ENCODE measurements around the gene ANGPT4. TPM values are rescaled to one million over a fixed set of nuclear protein-coding genes. Genes with fewer than 3 reads are reported as not detected.
A peak's percentile ranks its signal among the peaks of the same experiment; 100 is the strongest.

ANGPT4 gene
- polyA plus RNA-seq, 1 of the 3 experiments (the other 2 are of a cell fraction) = not detected

GRCh38 chr20:845941-846893, 69.9 kb downstream of the ANGPT4 start:
- Histone ChIP-seq H3K79me2 (ENCODE audit: insufficient read depth) (peaks cover 12% of the 10 kb centered on the region; the same call in 1 of the 2 replicates), H3K4me2 (no peak overlapping the region)
- POLR2A ChIA-PET = no interaction called here

GRCh38 chr20:845226-845868, 70.8 kb downstream of the ANGPT4 start:
- WGBS (ENCODE audit: low lambda C conversion rate) = 96% methylated on average over 33 of the region's 50 CpGs
- peak overlapping the region in 1 of 2 experiments; percentile 50; a peak in 1 of 4 replicates for H3K4me3 ChIP-seq (ENCODE audit: low read depth in 2 of 2, low read length in 1 of 2)
- H2AFZ ChIP-seq (ENCODE audit: low read depth) = no peak overlapping the region
- no peaks in the 10 kb centered on the region for H3K27me3 ChIP-seq (ENCODE audit: insufficient read depth)
- peaks cover 0 to 4% of the 10 kb centered on the region in 2 experiments for H3K36me3 ChIP-seq (replicated peaks in 1 of 2; ENCODE audit: control insufficient read depth in 1 of 2, insufficient read depth in 2 of 2, low read length in 1 of 2)
- H3F3A ChIP-seq (replicated peaks; ENCODE audit: insufficient read depth) = no peaks in the 10 kb centered on the region
- peak overlapping the region in 1 of 2 experiments; percentile 89; a peak in 2 of 4 replicates for H3K27ac ChIP-seq (ENCODE audit: low read depth in 2 of 2, low read length in 1 of 2)
- no peak overlapping the region for H3K4me2 ChIP-seq
- H3K9me3 ChIP-seq = no peaks in the 10 kb centered on the region
- peaks cover 0 to 48% of the 10 kb centered on the region in 2 experiments; a peak in 1 of 4 replicates for H3K4me1 ChIP-seq (ENCODE audit: control insufficient read depth in 1 of 2, insufficient read depth in 2 of 2, low read depth in 1 of 2, low read length in 1 of 2)
- CTCF ChIA-PET = interaction anchor here (1.3 to 1.6 kb wide), 2 partner anchors 13 to 110 kb away, joined by 4 to 6 read pairs; no protein-coding TSS in a partner anchor
- no peak for DNase-seq
- POLR2A ChIA-PET = no interaction called here
- TF ChIP-seq MEF2A (IDR thresholded peaks at IDR 0.05; ENCODE audit: borderline replicate concordance, low read depth) = no peak
- no peak for TF ChIP-seq RXRA (IDR thresholded peaks at IDR 0.05; ENCODE audit: borderline replicate concordance, low read depth)
- no peak for TF ChIP-seq POLR2AphosphoS5 (IDR thresholded peaks at IDR 0.05; ENCODE audit: low read depth, low read length)
- no peak for TF ChIP-seq CTCF (IDR thresholded peaks at IDR 0.05)
- no peaks in the 10 kb centered on the region for H3K9me2 ChIP-seq
- H4K20me1 ChIP-seq (ENCODE audit: insufficient read depth) = no peaks in the 10 kb centered on the region
- no peak overlapping the region for H3K9ac ChIP-seq
- H3K79me2 ChIP-seq (ENCODE audit: insufficient read depth) = peaks cover 18% of the 10 kb centered on the region; the same call in 1 of the 2 replicates

More at GRCh38 chr20:845941-846893, 69.9 kb downstream of the ANGPT4 start:
- no peaks in the 10 kb centered on the region for H3F3A ChIP-seq (replicated peaks; ENCODE audit: insufficient read depth)
- H3K4me3 ChIP-seq (ENCODE audit: low read depth in 2 of 2, low read length in 1 of 2) = no peak overlapping the region
- 90% methylated on average over 11 of the region's 11 CpGs for WGBS (ENCODE audit: low lambda C conversion rate)
- H3K4me1 ChIP-seq (ENCODE audit: control insufficient read depth in 1 of 2, insufficient read depth in 2 of 2, low read depth in 1 of 2, low read length in 1 of 2) = peaks cover 0 to 48% of the 10 kb centered on the region in 2 experiments; a peak in 1 of 4 replicates
- CTCF ChIA-PET = interaction anchor here (0.6 to 2.1 kb wide), 5 partner anchors 7 to 367 kb away, joined by 3 to 9 read pairs (median 4); no protein-coding TSS in a partner anchor
- no peak for TF ChIP-seq YY1 (IDR thresholded peaks at IDR 0.05; ENCODE audit: low read depth)
- H4K20me1 ChIP-seq (ENCODE audit: insufficient read depth) = no peaks in the 10 kb centered on the region
- H3K36me3 ChIP-seq (replicated peaks in 1 of 2; ENCODE audit: control insufficient read depth in 1 of 2, insufficient read depth in 2 of 2, low read length in 1 of 2) = peaks cover 0 to 4% of the 10 kb centered on the region in 2 experiments
- H3K9me2 ChIP-seq = no peaks in the 10 kb centered on the region
- no peak overlapping the region; a peak in 1 of 4 replicates for H3K27ac ChIP-seq (ENCODE audit: low read depth in 2 of 2, low read length in 1 of 2)
- no peak for DNase-seq
- no peak overlapping the region for H2AFZ ChIP-seq (ENCODE audit: low read depth)
- H3K9ac ChIP-seq = no peak overlapping the region
- no peaks in the 10 kb centered on the region for H3K9me3 ChIP-seq
- H3K27me3 ChIP-seq (ENCODE audit: insufficient read depth) = no peaks in the 10 kb centered on the region
